ENCODE data around the gene NR4A3.
A peak's percentile ranks its signal among the peaks of the same experiment; 100 is the strongest.
"Not testable (repeated sequence)": the region's sequence is repeated elsewhere in the genome, so short reads cannot be mapped to it uniquely, and the experiment has no call there.

Gene NR4A3

GRCh38 chr9:99778836-99779235 lies 42.8 kb upstream of the NR4A3 start:
- Histone ChIP-seq H3K4me1 (ENCODE audit: low read length) (peaks cover 9% of the 10 kb centered on the region; the same call in 1 of the 2 replicates), H3K9me3 (replicated peaks; ENCODE audit: insufficient read depth, low read length) (no peaks in the 10 kb centered on the region), H2AFZ (ENCODE audit: low read length) (no peak overlapping the region), H3K9ac (ENCODE audit: low read length) (no peak overlapping the region), H3K4me3 (ENCODE audit: low read length) (no peak overlapping the region), H3K4me2 (ENCODE audit: low read depth, low read length) (no peak overlapping the region), H4K20me1 (ENCODE audit: insufficient read depth, low read length) (no peaks in the 10 kb centered on the region), H3K9me2 (replicated peaks; ENCODE audit: insufficient read depth, low read length) (no peaks in the 10 kb centered on the region), H3K36me3 (replicated peaks; ENCODE audit: insufficient read depth, low read length) (no peaks in the 10 kb centered on the region), H3F3A (ENCODE audit: insufficient read depth, low read length) (no peaks in the 10 kb centered on the region), H3K27me3 (replicated peaks; ENCODE audit: insufficient read depth, low read length) (no peaks in the 10 kb centered on the region), H3K27ac (ENCODE audit: low read length) (no peak overlapping the region), H3K79me2 (ENCODE audit: low read length) (no peaks in the 10 kb centered on the region)
- no peak for DNase-seq
- TF ChIP-seq CTCF (IDR thresholded peaks at IDR 0.05; ENCODE audit: low read length) (no peak), EZH2phosphoT487 (IDR thresholded peaks at IDR 0.05; ENCODE audit: low read length) (no peak), EZH2 (optimal IDR thresholded peaks at IDR 0.05; ENCODE audit: low read depth, low read length) (no peak)

- Histone ChIP-seq H3K27me3 (replicated peaks; ENCODE audit: insufficient read depth, low read length) (no peaks in the 10 kb centered on the region), H3K9ac (ENCODE audit: low read length) (no peak overlapping the region), H3K36me3 (replicated peaks; ENCODE audit: insufficient read depth, low read length) (no peaks in the 10 kb centered on the region), H3F3A (ENCODE audit: insufficient read depth, low read length) (no peaks in the 10 kb centered on the region), H4K20me1 (ENCODE audit: insufficient read depth, low read length) (no peaks in the 10 kb centered on the region), H3K9me3 (replicated peaks; ENCODE audit: insufficient read depth, low read length) (no peaks in the 10 kb centered on the region), H2AFZ (ENCODE audit: low read length) (no peak overlapping the region), H3K4me2 (ENCODE audit: low read depth, low read length) (no peak overlapping the region), H3K27ac (ENCODE audit: low read length) (no peak overlapping the region), H3K4me1 (ENCODE audit: low read length) (peaks cover 9% of the 10 kb centered on the region; the same call in 1 of the 2 replicates), H3K79me2 (ENCODE audit: low read length) (no peaks in the 10 kb centered on the region), H3K4me3 (ENCODE audit: low read length) (no peak overlapping the region), H3K9me2 (replicated peaks; ENCODE audit: insufficient read depth, low read length) (no peaks in the 10 kb centered on the region)
- no peak for DNase-seq
- no peak for TF ChIP-seq CTCF (IDR thresholded peaks at IDR 0.05; ENCODE audit: low read length)
- no peak for TF ChIP-seq EZH2phosphoT487 (IDR thresholded peaks at IDR 0.05; ENCODE audit: low read length)
- no peak for TF ChIP-seq EZH2 (optimal IDR thresholded peaks at IDR 0.05; ENCODE audit: low read depth, low read length)
Measured at GRCh38 chr9:99779277-99779676, 42.4 kb upstream of the NR4A3 start.

GRCh38 chr9:99782349-99782748 lies 39.3 kb upstream of the NR4A3 start:
- H3K27ac ChIP-seq (ENCODE audit: low read length); H2AFZ ChIP-seq (ENCODE audit: low read length); H3K27me3 ChIP-seq (replicated peaks; ENCODE audit: insufficient read depth, low read length); H3K4me1 ChIP-seq (ENCODE audit: low read length); H3K36me3 ChIP-seq (replicated peaks; ENCODE audit: insufficient read depth, low read length); H3K4me2 ChIP-seq (ENCODE audit: low read depth, low read length); H4K20me1 ChIP-seq (ENCODE audit: insufficient read depth, low read length); H3K9me3 ChIP-seq (replicated peaks; ENCODE audit: insufficient read depth, low read length); H3K9me2 ChIP-seq (replicated peaks; ENCODE audit: insufficient read depth, low read length); DNase-seq; H3K9ac ChIP-seq (ENCODE audit: low read length); H3K79me2 ChIP-seq (ENCODE audit: low read length); H3K4me3 ChIP-seq (ENCODE audit: low read length); H3F3A ChIP-seq (ENCODE audit: insufficient read depth, low read length): not testable (repeated sequence)

- Histone ChIP-seq H3K27ac (ENCODE audit: low read length) (no peak overlapping the region; the same call in 1 of the 2 replicates), H3K4me2 (ENCODE audit: low read depth, low read length) (peak overlapping the region; percentile 3; the same call in 1 of the 2 replicates), H4K20me1 (ENCODE audit: insufficient read depth, low read length) (no peaks in the 10 kb centered on the region), H3K9ac (ENCODE audit: low read length) (no peak overlapping the region), H3K79me2 (ENCODE audit: low read length) (no peaks in the 10 kb centered on the region), H3K9me2 (replicated peaks; ENCODE audit: insufficient read depth, low read length) (no peaks in the 10 kb centered on the region), H3F3A (ENCODE audit: insufficient read depth, low read length) (no peaks in the 10 kb centered on the region), H3K4me1 (ENCODE audit: low read length) (peaks cover 9% of the 10 kb centered on the region; the same call in 1 of the 2 replicates), H3K27me3 (replicated peaks; ENCODE audit: insufficient read depth, low read length) (no peaks in the 10 kb centered on the region), H3K9me3 (replicated peaks; ENCODE audit: insufficient read depth, low read length) (no peaks in the 10 kb centered on the region), H3K4me3 (ENCODE audit: low read length) (no peak overlapping the region), H2AFZ (ENCODE audit: low read length) (no peak overlapping the region), H3K36me3 (replicated peaks; ENCODE audit: insufficient read depth, low read length) (no peaks in the 10 kb centered on the region)
- TF ChIP-seq CTCF (IDR thresholded peaks at IDR 0.05; ENCODE audit: low read length) (no peak), EZH2 (optimal IDR thresholded peaks at IDR 0.05; ENCODE audit: low read depth, low read length) (no peak), EZH2phosphoT487 (IDR thresholded peaks at IDR 0.05; ENCODE audit: low read length) (no peak)
- DNase-seq: peak; percentile 54
Measured at GRCh38 chr9:99782962-99783718, 38.5 kb upstream of the NR4A3 start.
